Suprapubic skin (tissue), 4 donors: Measurements from ENCODE around the gene RNF44. TPM values are rescaled to one million over a fixed set of nuclear protein-coding genes. Genes with fewer than 3 reads are reported as not detected.

Experiments
- DNase-seq, 2 donors: peaks; one replicate each; pipeline ENCODE4 v3.0.0-alpha.2; 2019; ENCODE audit warnings: low spot score in 2 of 2
- H3K27ac ChIP-seq: fragments of 200-600 bp; sonication (generic); one replicate; pipeline ENCODE4 v1.5.1; 2019
- H3K27me3 ChIP-seq: fragments of 200-600 bp; sonication (generic); one replicate; pipeline ENCODE4 v1.5.1; 2019
- H3K36me3 ChIP-seq: fragments of 200-600 bp; sonication (generic); one replicate; pipeline ENCODE4 v1.5.1; 2019
- H3K4me1 ChIP-seq: fragments of 200-600 bp; sonication (generic); one replicate; pipeline ENCODE4 v1.5.1; 2019
- H3K4me3 ChIP-seq: fragments of 200-600 bp; sonication (generic); one replicate; pipeline ENCODE4 v1.5.1; 2019; ENCODE audit warnings: mild to moderate bottlenecking
- H3K9me3 ChIP-seq: fragments of 200-600 bp; sonication (generic); one replicate; pipeline ENCODE4 v1.5.1; 2019
- CTCF ChIP-seq, 2 donors: fragments of 200-600 bp in 1 of 2; fragments of 450-650 bp in 1 of 2; sonication (generic) in 1 of 2; IDR thresholded peaks; one replicate each; pipeline ENCODE4 v1.5.1; 2016 to 2019; ENCODE audit warnings: antibody characterized with exemption in 2 of 2, mild to moderate bottlenecking in 1 of 2, moderate library complexity in 1 of 2
- EP300 ChIP-seq: sonication (generic); formaldehyde crosslinking; IDR thresholded peaks from one replicate; pipeline ENCODE4 v1.6.1; 2017; ENCODE audit warnings: antibody characterized with exemption
- POLR2A ChIP-seq, 2 donors: fragments of 450-650 bp; IDR thresholded peaks; one replicate each; pipeline ENCODE4 v1.6.1; 2017; ENCODE audit warnings: antibody characterized with exemption in 2 of 2, mild to moderate bottlenecking in 2 of 2, moderate library complexity in 2 of 2
- POLR2AphosphoS5 ChIP-seq, 3 donors: sonication (generic); formaldehyde crosslinking; IDR thresholded peaks; one replicate each; pipeline ENCODE4 v1.6.1; 2017; ENCODE audit warnings: antibody characterized with exemption in 3 of 3
- WGBS: methylation state at CpG from one replicate; pipeline ENCODE4 v1.1.5; 2018; 5-methylcytosine and 5-hydroxymethylcytosine counted together
- total RNA-seq, 4 donors: library from RNA; depleted of rRNA; stranded (reverse); fragments of >200 nt; gene quantifications; one replicate each; pipeline ENCODE4 v1.1.0, GENCODE V29; 2016

Gene RNF44
- total RNA-seq, 4 donors from 2014 or later = 36.9 to 65.9 (median 46.3) TPM

- DNase-seq = no peak
- Histone ChIP-seq H3K9me3 (no peaks in the 10 kb centered on the region), H3K27ac (no peak within 1 kb of the TSS), H3K4me1 (peaks cover 2% of the 10 kb centered on the region), H3K36me3 (no peaks in the 10 kb centered on the region), H3K4me3 (no peak within 1 kb of the TSS), H3K27me3 (peaks cover 15% of the 10 kb centered on the region)
- TF ChIP-seq POLR2A (IDR thresholded peaks at IDR 0.05) (no peak), CTCF (IDR thresholded peaks at IDR 0.05) (no peak), EP300 (no peak), POLR2AphosphoS5 (IDR thresholded peaks at IDR 0.05) (no peak)
- 78% methylated on average over 17 of the region's 18 CpGs for WGBS
These were observed 11.8 kb upstream of the RNF44 start, which contains the start of gene CDHR2 for GRCh38 chr5:176548967-176549444. Gene CDHR2, plus strand, starts transcription at chr5:176549342. Its CDS starts 16,011 bp downstream, at chr5:176565353.

GRCh38 chr5:176547802-176548201 lies 10.6 kb upstream of the RNF44 start:
- Histone ChIP-seq H3K4me1 (peaks cover 9% of the 10 kb centered on the region), H3K4me3 (no peak overlapping the region), H3K27ac (no peak overlapping the region), H3K9me3 (no peaks in the 10 kb centered on the region), H3K36me3 (no peaks in the 10 kb centered on the region), H3K27me3 (peaks cover 4% of the 10 kb centered on the region)
- 58% methylated on average over 8 of the region's 8 CpGs for WGBS
- DNase-seq = no peak
- no peak for TF ChIP-seq EP300
- TF ChIP-seq CTCF (IDR thresholded peaks at IDR 0.05) = no peak
- TF ChIP-seq POLR2A (IDR thresholded peaks at IDR 0.05) = no peak
- TF ChIP-seq POLR2AphosphoS5 (IDR thresholded peaks at IDR 0.05) = no peak

- TF ChIP-seq POLR2A (IDR thresholded peaks at IDR 0.05) (no peak), CTCF (IDR thresholded peaks at IDR 0.05) (no peak), EP300 (no peak), POLR2AphosphoS5 (IDR thresholded peaks at IDR 0.05) (no peak)
- DNase-seq = no peak
- Histone ChIP-seq H3K36me3 (no peaks in the 10 kb centered on the region), H3K4me1 (peaks cover 28% of the 10 kb centered on the region), H3K4me3 (no peak overlapping the region), H3K9me3 (no peaks in the 10 kb centered on the region), H3K27me3 (no peaks in the 10 kb centered on the region), H3K27ac (no peak overlapping the region)
- WGBS = 74% methylated on average over 11 of the region's 13 CpGs
These were observed 8.7 kb upstream of the RNF44 start for GRCh38 chr5:176545737-176546509.

GRCh38 chr5:176545388-176545736 lies 8.2 kb upstream of the RNF44 start:
- Histone ChIP-seq H3K9me3 (no peaks in the 10 kb centered on the region), H3K4me1 (peaks cover 33% of the 10 kb centered on the region), H3K36me3 (no peaks in the 10 kb centered on the region), H3K4me3 (no peak overlapping the region), H3K27ac (no peak overlapping the region), H3K27me3 (no peaks in the 10 kb centered on the region)
- no peak for DNase-seq
- WGBS = 98% methylated on average over 6 of the region's 6 CpGs
- TF ChIP-seq POLR2AphosphoS5 (IDR thresholded peaks at IDR 0.05) (no peak), EP300 (no peak), POLR2A (IDR thresholded peaks at IDR 0.05) (no peak), CTCF (IDR thresholded peaks at IDR 0.05) (no peak)

- Histone ChIP-seq H3K27ac (peak overlapping the region; percentile 81), H3K4me1 (peaks cover 39% of the 10 kb centered on the region), H3K36me3 (no peaks in the 10 kb centered on the region), H3K27me3 (no peaks in the 10 kb centered on the region), H3K4me3 (peak overlapping the region; percentile 67), H3K9me3 (no peaks in the 10 kb centered on the region)
- TF ChIP-seq EP300 = no peak
- TF ChIP-seq CTCF (IDR thresholded peaks at IDR 0.05) = no peak
- TF ChIP-seq POLR2AphosphoS5 (IDR thresholded peaks at IDR 0.05) = peak in 1 of 3 donors; percentile 19
- peak in 1 of 2 donors; percentile 5 for TF ChIP-seq POLR2A (IDR thresholded peaks at IDR 0.05)
- WGBS = 0% methylated on average over 12 of the region's 63 CpGs
- DNase-seq = no peak
These were observed 6.4 kb upstream of the RNF44 start for GRCh38 chr5:176543428-176544182.
